H9 (cell line): ENCODE results near the gene CERS1. TPM values are rescaled to one million over a fixed set of nuclear protein-coding genes. Genes with fewer than 3 reads are reported as not detected.

Experiments
- DNase-seq: peaks from one replicate; pipeline ENCODE4 v3.0.0-alpha.2; 2017
- H2AFZ ChIP-seq: one replicate; pipeline ENCODE4 v1.6.1; 2013; ENCODE audit warnings: mild to moderate bottlenecking, low read length, control low read depth, moderate library complexity
- H2AK5ac ChIP-seq: 2 replicates; pipeline ENCODE4 v1.6.1; 2013; ENCODE audit warnings: low read length, control low read depth, mixed read lengths; ENCODE audit not compliant: insufficient read length
- H2BK120ac ChIP-seq: one replicate; pipeline ENCODE4 v1.6.1; 2013; ENCODE audit warnings: low read depth, mild to moderate bottlenecking, low read length, control low read depth, inconsistent platforms; ENCODE audit not compliant: poor library complexity, severe bottlenecking
- H2BK12ac ChIP-seq: 2 replicates; pipeline ENCODE4 v1.6.1; 2013; ENCODE audit warnings: low read length, control low read depth, mixed read lengths, low read depth; ENCODE audit not compliant: insufficient read length
- H2BK15ac ChIP-seq: 2 replicates; pipeline ENCODE4 v1.6.1; 2013; ENCODE audit warnings: low read depth, low read length, control low read depth
- H2BK20ac ChIP-seq: one replicate; pipeline ENCODE4 v1.6.1; 2013; ENCODE audit warnings: low read depth, mild to moderate bottlenecking, low read length, control low read depth, inconsistent platforms; ENCODE audit not compliant: poor library complexity, severe bottlenecking
- H2BK5ac ChIP-seq: 2 replicates; pipeline ENCODE4 v1.6.1; 2013; ENCODE audit warnings: low read length, control low read depth, mixed read lengths; ENCODE audit not compliant: insufficient read length
- H3K14ac ChIP-seq: 2 replicates; pipeline ENCODE4 v1.6.1; 2013; ENCODE audit warnings: low read length, control low read depth; ENCODE audit not compliant: insufficient read depth
- H3K18ac ChIP-seq: 2 replicates; pipeline ENCODE4 v1.6.1; 2013; ENCODE audit warnings: low read depth, mild to moderate bottlenecking, mixed read lengths, low read length, control low read depth; ENCODE audit not compliant: insufficient read length
- H3K23ac ChIP-seq: 2 replicates; pipeline ENCODE4 v1.6.1; 2013; ENCODE audit warnings: low read length, control low read depth, mixed read lengths, low read depth; ENCODE audit not compliant: insufficient read length
- H3K23me2 ChIP-seq: 2 replicates; pipeline ENCODE4 v1.6.1; 2013; ENCODE audit warnings: low read depth, mild to moderate bottlenecking, mixed read lengths, low read length, control low read depth; ENCODE audit not compliant: insufficient read length, poor library complexity, severe bottlenecking
- H3K27ac ChIP-seq: 2 replicates; pipeline ENCODE4 v1.5.1; 2013; ENCODE audit warnings: low read length, control low read depth, mixed read lengths, low read depth; ENCODE audit not compliant: insufficient read length
- H3K27me3 ChIP-seq: 2 replicates; pipeline ENCODE4 v1.6.1; 2013; ENCODE audit warnings: low read length, control low read depth, inconsistent platforms; ENCODE audit not compliant: insufficient read depth
- H3K4ac ChIP-seq: 2 replicates; pipeline ENCODE4 v1.6.1; 2013; ENCODE audit warnings: low read depth, mild to moderate bottlenecking, control low read depth, inconsistent platforms, low read length, moderate library complexity
- H3K4me1 ChIP-seq: 2 replicates; pipeline ENCODE4 v1.6.1; 2013; ENCODE audit warnings: low read length, control low read depth, inconsistent platforms; ENCODE audit not compliant: insufficient read depth
- H3K4me2 ChIP-seq: 2 replicates; pipeline ENCODE4 v1.6.1; 2013; ENCODE audit warnings: low read length, control low read depth, mixed read lengths; ENCODE audit not compliant: insufficient read length, insufficient read depth
- H3K56ac ChIP-seq: 2 replicates; pipeline ENCODE4 v1.6.1; 2013; ENCODE audit warnings: low read depth, mild to moderate bottlenecking, mixed read lengths, low read length, control low read depth; ENCODE audit not compliant: insufficient read length
- H3K79me1 ChIP-seq: 2 replicates; pipeline ENCODE4 v1.6.1; 2013; ENCODE audit warnings: low read depth, mild to moderate bottlenecking, moderate library complexity, low read length, control low read depth, inconsistent platforms; ENCODE audit not compliant: insufficient read depth, poor library complexity, severe bottlenecking
- H3K79me2 ChIP-seq: 2 replicates; pipeline ENCODE4 v1.6.1; 2013; ENCODE audit warnings: low read length, control low read depth, inconsistent platforms; ENCODE audit not compliant: insufficient read depth
- H3K9ac ChIP-seq: 2 replicates; pipeline ENCODE4 v1.6.1; 2013; ENCODE audit warnings: low read length, control low read depth, mixed read lengths; ENCODE audit not compliant: insufficient read length; ENCODE audit errors: extremely low read depth
- H3K9me3 ChIP-seq: one replicate; pipeline ENCODE4 v1.6.1; 2013; ENCODE audit warnings: low read depth, low read length, inconsistent platforms; ENCODE audit not compliant: control insufficient read depth
- H3T11ph ChIP-seq: one replicate; pipeline ENCODE4 v1.6.1; 2013; ENCODE audit warnings: mild to moderate bottlenecking, low read length, control low read depth, inconsistent platforms
- H4K20me1 ChIP-seq: one replicate; pipeline ENCODE4 v1.6.1; 2013; ENCODE audit not compliant: control insufficient read depth, insufficient read length, insufficient read depth
- H4K5ac ChIP-seq: 2 replicates; pipeline ENCODE4 v1.6.1; 2013; ENCODE audit warnings: low read depth, mild to moderate bottlenecking, mixed read lengths, low read length, control low read depth; ENCODE audit not compliant: insufficient read length
- H4K8ac ChIP-seq: replicated peaks from 2 replicates; pipeline ENCODE4 v1.6.1; 2013; ENCODE audit warnings: low read length, control low read depth, mixed read lengths, low read depth; ENCODE audit not compliant: insufficient read length
- H4K91ac ChIP-seq: 2 replicates; pipeline ENCODE4 v1.6.1; 2013; ENCODE audit warnings: low read depth, mild to moderate bottlenecking, moderate library complexity, mixed read lengths, low read length, control low read depth; ENCODE audit not compliant: insufficient read length
- H3K27ac Mint-ChIP-seq, 3 experiments: 2 replicates in 2 of 3; 3 replicates in 1 of 3; pipeline ENCODE4 v1.8.0; 2020 to 2021; ENCODE audit warnings: mixed read lengths in 3 of 3, mild to moderate bottlenecking in 1 of 3, moderate library complexity in 1 of 3
- H3K27me3 Mint-ChIP-seq: 2 replicates; pipeline ENCODE4 v1.8.0; 2021; ENCODE audit warnings: low read depth, mild to moderate bottlenecking, moderate library complexity, mixed read lengths
- H3K36me3 Mint-ChIP-seq, 3 experiments: 2 replicates in 2 of 3; 3 replicates in 1 of 3; pipeline ENCODE4 v1.8.0; 2020 to 2021; ENCODE audit warnings: low read depth in 3 of 3, mixed read lengths in 3 of 3; ENCODE audit not compliant: insufficient read depth in 1 of 3
- H3K4me1 Mint-ChIP-seq, 2 experiments: 2 replicates each; pipeline ENCODE4 v1.8.0; 2020; ENCODE audit warnings: mixed read lengths in 2 of 2
- H3K4me3 Mint-ChIP-seq, 2 experiments: 2 replicates in 1 of 2; 3 replicates in 1 of 2; pipeline ENCODE4 v1.8.0; 2020 to 2021; ENCODE audit warnings: mild to moderate bottlenecking in 2 of 2, mixed read lengths in 2 of 2, moderate library complexity in 1 of 2
- H3K9me3 Mint-ChIP-seq, 2 experiments: 2 replicates in 1 of 2; 3 replicates in 1 of 2; pipeline ENCODE4 v1.8.0; 2020; ENCODE audit warnings: mild to moderate bottlenecking in 2 of 2, mixed read lengths in 2 of 2, moderate library complexity in 1 of 2
- WGBS: extraction: QIAGEN DNeasy Blood & Tissue Kit; methylation state at CpG from one replicate; pipeline ENCODE4 v1.1.7; 2013; ENCODE audit warnings: missing lambda C conversion rate, low lambda C conversion rate, mixed read lengths; ENCODE audit not compliant: insufficient read length; ENCODE audit errors: extremely low coverage; 5-methylcytosine and 5-hydroxymethylcytosine counted together
- total RNA-seq: library from RNA; stranded (reverse); gene quantifications from 2 replicates; pipeline ENCODE4 v1.2.1, GENCODE V29; 2021
- TF ChIP-seq, protein P1 (sequence below): fragments of 200-600 bp; sonication (generic); conservative IDR thresholded peaks from 3 replicates; pipeline ENCODE4 v1.8.0; 2021; ENCODE audit warnings: antibody characterized with exemption, mild to moderate bottlenecking

The CERS1 gene
- total RNA-seq, 1 experiment from 2014 or later = 19.3 TPM

DNA sequence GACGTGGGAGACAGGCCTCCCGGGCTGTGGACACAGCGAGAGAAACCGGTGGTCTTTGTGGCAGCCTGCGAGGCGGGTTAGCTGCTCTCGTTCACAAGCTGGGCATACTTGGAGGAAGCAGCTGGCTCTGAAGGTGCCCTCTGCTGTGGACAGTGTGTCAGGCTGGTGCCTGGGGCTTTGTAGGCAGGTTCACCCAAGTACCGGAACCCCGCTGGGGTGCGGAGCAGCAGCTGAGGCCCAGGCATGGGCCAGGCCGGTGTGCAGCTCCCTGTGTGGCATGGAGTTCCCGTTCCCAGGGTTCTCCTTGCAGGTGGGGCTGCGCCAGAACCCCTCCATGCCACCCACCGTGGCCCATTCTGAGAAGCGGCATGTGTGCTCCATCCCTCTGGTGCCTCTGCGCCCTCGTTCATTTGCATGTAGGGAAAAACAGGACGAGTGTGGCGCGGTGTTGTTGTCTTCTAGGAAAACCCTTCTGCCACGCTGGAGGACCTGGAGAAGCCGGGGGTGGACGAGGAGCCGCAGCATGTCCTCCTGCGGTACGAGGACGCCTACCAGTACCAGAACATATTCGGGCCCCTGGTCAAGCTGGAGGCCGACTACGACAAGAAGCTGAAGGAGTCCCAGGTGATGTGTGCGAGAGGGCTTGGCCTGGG lies 44.2 kb downstream of the CERS1 start:
- Histone ChIP-seq H4K20me1 (no peaks in the 10 kb centered on the region), H2AK5ac (no peak overlapping the region), H3K9me3 (no peaks in the 10 kb centered on the region), H3K9ac (no peak overlapping the region), H3K56ac (no peak overlapping the region), H4K5ac (no peak overlapping the region), H2AFZ (no peak overlapping the region), H3K18ac (no peak overlapping the region), H4K8ac (no peak overlapping the region), H3K4me2 (no peak overlapping the region), H3K4ac (no peak overlapping the region), H2BK20ac (no peak overlapping the region), H3K27ac (no peak overlapping the region), H2BK120ac (no peak overlapping the region), H2BK12ac (no peak overlapping the region), H3K79me2 (no peaks in the 10 kb centered on the region; the same call in 1 of the 2 replicates), H2BK5ac (no peak overlapping the region), H3T11ph (no peak overlapping the region), H3K23ac (no peak overlapping the region), H3K4me1 (no peaks in the 10 kb centered on the region), H2BK15ac (no peak overlapping the region), H3K27me3 (no peaks in the 10 kb centered on the region), H3K79me1 (peaks cover 5% of the 10 kb centered on the region), H3K14ac (no peak overlapping the region), H4K91ac (no peak overlapping the region), H3K23me2 (no peaks in the 10 kb centered on the region)
- TF ChIP-seq, protein P1, sequence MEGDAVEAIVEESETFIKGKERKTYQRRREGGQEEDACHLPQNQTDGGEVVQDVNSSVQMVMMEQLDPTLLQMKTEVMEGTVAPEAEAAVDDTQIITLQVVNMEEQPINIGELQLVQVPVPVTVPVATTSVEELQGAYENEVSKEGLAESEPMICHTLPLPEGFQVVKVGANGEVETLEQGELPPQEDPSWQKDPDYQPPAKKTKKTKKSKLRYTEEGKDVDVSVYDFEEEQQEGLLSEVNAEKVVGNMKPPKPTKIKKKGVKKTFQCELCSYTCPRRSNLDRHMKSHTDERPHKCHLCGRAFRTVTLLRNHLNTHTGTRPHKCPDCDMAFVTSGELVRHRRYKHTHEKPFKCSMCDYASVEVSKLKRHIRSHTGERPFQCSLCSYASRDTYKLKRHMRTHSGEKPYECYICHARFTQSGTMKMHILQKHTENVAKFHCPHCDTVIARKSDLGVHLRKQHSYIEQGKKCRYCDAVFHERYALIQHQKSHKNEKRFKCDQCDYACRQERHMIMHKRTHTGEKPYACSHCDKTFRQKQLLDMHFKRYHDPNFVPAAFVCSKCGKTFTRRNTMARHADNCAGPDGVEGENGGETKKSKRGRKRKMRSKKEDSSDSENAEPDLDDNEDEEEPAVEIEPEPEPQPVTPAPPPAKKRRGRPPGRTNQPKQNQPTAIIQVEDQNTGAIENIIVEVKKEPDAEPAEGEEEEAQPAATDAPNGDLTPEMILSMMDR = no peak
- H3K27ac Mint-ChIP-seq = 0 out of 7 replicates have a peak overlapping the region, but pooled peaks of 1 of the 3 experiments have one; percentile 28
- no CpG with 5 or more reads among the region's 31 CpGs for WGBS
- DNase-seq = no peak
- peaks cover 2% of the 10 kb centered on the region in 2 experiments; a peak in 3 of 4 replicates for H3K4me1 Mint-ChIP-seq
- H3K27me3 Mint-ChIP-seq = no peaks in the 10 kb centered on the region
- no peak overlapping the region for H3K4me3 Mint-ChIP-seq
- peaks cover 58 to 93% (median 89%) of the 10 kb centered on the region in 3 experiments for H3K36me3 Mint-ChIP-seq
- H3K9me3 Mint-ChIP-seq = no peaks in the 10 kb centered on the region; a peak in 1 of 5 replicates
